C4-2B (cell line): ENCODE measurements around the gene LMCD1.

ENCODE experiments used
- ZFX ChIP-seq: fragments of 450-650 bp; IDR thresholded peaks from 2 replicates; pipeline ENCODE4 v1.6.1; 2017
- TF ChIP-seq, protein P1 (sequence below): fragments of 450-650 bp; conservative IDR thresholded peaks from 2 replicates; pipeline ENCODE4 v1.5.1; 2017; ENCODE audit warnings: mild to moderate bottlenecking

DNA sequence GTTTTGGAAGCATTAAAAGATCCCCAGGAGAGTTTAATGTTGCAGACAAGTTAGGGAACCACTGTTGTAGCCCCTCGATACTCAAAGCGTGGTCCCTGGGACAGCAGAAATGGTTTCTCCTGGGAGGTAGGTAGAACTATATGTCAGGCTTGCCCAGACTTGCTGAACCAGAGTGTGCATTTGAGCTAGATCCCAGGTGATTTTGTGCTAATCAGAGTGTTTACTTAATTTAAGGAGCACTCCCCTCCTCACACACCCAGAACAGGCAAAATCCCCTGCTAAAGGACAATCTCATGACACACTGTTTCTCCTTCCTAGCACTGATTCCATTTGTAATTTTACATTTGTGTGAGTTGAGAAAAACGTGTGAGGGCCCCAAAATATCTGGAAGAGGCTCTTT, 24.3 kb downstream of the LMCD1 start:
- TF ChIP-seq, protein P1, sequence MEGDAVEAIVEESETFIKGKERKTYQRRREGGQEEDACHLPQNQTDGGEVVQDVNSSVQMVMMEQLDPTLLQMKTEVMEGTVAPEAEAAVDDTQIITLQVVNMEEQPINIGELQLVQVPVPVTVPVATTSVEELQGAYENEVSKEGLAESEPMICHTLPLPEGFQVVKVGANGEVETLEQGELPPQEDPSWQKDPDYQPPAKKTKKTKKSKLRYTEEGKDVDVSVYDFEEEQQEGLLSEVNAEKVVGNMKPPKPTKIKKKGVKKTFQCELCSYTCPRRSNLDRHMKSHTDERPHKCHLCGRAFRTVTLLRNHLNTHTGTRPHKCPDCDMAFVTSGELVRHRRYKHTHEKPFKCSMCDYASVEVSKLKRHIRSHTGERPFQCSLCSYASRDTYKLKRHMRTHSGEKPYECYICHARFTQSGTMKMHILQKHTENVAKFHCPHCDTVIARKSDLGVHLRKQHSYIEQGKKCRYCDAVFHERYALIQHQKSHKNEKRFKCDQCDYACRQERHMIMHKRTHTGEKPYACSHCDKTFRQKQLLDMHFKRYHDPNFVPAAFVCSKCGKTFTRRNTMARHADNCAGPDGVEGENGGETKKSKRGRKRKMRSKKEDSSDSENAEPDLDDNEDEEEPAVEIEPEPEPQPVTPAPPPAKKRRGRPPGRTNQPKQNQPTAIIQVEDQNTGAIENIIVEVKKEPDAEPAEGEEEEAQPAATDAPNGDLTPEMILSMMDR = no peak
- TF ChIP-seq ZFX = no peak
